ENCODE measurements around the gene CCDC158.

DNA sequence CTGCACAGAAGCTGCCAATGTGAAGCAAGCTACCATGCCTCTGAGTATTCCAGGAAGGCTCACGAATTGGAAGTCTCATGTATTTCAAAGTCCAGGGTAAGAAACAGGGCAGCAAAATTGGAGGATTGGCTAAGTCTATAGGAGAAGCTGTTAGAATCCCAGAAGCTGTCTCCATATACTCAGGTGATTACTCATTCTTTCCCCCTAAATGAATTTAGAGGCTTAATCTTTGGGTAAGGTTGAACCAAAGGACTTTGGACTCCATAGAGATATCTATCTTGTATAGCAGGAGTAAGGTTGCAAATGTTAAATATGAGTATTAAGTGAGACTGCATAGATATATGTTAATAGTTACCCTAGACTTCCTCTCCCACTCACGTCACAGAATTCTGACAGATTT, 78.1 kb downstream of the CCDC158 start:
- TF ChIP-seq, protein P1, sequence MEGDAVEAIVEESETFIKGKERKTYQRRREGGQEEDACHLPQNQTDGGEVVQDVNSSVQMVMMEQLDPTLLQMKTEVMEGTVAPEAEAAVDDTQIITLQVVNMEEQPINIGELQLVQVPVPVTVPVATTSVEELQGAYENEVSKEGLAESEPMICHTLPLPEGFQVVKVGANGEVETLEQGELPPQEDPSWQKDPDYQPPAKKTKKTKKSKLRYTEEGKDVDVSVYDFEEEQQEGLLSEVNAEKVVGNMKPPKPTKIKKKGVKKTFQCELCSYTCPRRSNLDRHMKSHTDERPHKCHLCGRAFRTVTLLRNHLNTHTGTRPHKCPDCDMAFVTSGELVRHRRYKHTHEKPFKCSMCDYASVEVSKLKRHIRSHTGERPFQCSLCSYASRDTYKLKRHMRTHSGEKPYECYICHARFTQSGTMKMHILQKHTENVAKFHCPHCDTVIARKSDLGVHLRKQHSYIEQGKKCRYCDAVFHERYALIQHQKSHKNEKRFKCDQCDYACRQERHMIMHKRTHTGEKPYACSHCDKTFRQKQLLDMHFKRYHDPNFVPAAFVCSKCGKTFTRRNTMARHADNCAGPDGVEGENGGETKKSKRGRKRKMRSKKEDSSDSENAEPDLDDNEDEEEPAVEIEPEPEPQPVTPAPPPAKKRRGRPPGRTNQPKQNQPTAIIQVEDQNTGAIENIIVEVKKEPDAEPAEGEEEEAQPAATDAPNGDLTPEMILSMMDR (IDR thresholded peaks at IDR 0.05), result no peak
- TF ChIP-seq POLR2AphosphoS5 (IDR thresholded peaks at IDR 0.05) (no peak), POLR2A (IDR thresholded peaks at IDR 0.05) (no peak)

All from breast epithelium (tissue), 3 donors.